HG02970 (cell line): ENCODE results near the gene TRABD2B.

Experiments
- ATAC-seq: cut with Tn5 transposase; IDR thresholded peaks from one replicate; pipeline ENCODE4 v1.9.1; 2021; ENCODE audit warnings: mild to moderate bottlenecking, moderate library complexity, moderate number of reproducible peaks; ENCODE audit not compliant: unreplicated experiment, low FRiP score

TRABD2B gene

DNA sequence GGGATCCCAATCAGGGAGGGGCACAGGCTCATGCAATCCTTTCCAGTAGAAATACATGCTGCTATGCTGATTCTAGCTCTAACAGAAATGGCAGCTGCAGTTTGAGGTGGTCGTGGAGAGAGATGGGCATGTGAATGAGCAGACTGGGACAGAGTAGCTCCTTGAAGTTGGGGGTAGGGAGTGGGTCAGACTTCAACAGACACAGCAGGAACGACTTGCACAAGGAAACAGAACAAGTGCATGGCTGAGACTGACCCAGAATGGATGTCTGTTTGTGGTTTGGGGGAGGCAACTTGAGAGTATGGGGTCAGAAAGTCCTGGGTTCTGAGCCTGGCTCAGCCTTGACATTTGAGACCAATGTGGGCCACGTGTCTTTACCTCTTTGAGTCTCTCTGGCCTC, 25.1 kb upstream of the TRABD2B start:
- no peak for ATAC-seq

DNA sequence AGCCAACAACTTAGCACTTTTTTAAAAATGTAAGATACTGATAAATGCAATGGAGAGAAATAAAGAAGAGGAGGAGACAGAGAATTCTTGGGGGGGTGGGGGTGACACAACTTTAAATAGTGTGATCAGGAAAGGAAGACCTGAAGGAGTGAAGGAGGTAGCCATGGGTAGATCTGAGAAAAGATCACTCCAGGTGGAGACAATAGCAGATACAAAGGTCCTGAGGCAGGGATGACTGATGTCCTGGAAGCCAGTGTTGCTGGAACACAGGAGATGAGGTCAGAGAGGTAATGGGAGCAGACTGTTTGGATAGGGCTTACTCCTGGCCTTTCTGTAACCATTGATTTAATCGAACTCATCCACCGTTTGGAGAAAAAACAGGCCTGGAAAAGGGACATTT, 24.6 kb upstream of the TRABD2B start:
- ATAC-seq = no peak

DNA sequence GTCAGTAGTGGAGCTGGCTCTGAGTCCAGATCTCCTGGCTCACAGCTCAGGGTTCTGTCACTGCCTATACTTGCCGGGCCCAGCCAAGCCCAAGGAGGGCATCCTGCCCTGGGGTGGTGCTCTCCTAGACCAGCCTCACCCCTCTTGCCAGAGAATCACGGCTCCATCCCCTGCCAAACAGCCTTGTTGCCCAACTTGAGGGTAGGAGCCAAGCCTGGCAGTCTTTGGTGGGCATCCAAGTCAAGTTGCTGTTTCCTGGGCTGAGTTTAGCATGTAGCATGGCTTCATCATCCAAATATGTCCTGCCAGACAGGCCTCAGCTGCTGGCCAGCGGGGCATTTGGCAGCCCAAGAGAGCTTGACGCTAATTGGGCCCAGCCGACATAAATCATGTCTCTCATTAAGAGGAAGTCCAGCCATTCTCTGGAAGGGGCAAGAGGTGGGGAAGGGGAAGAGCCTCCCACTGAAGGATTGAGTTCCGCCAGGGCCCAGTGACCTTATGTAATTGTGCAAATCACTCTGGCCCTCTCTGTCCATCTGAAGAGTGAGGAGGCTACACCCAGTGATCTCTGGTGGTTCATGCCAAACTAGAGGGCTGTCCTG, 22.6 kb upstream of the TRABD2B start:
- no peak for ATAC-seq

DNA sequence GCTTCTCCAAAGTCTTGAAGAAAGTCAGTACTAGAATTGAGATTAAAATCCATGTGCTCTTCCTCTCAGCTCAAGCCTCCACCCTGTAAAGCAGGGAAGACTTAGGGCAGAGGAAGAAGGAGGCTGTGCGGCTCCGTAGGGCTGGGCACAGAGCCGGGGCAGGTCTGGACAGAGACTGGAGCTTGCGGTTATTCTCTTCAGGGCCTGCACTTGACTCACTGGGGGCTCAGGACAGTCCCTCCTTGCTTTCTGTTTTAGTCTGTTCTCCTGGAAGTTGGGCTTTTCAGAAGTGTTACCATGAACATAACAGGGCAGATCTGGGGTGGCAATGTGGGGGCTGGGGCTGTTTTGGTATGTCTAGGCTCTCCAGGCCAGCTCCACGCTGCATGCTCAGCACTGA, 21.6 kb upstream of the TRABD2B start:
- no peak for ATAC-seq

DNA sequence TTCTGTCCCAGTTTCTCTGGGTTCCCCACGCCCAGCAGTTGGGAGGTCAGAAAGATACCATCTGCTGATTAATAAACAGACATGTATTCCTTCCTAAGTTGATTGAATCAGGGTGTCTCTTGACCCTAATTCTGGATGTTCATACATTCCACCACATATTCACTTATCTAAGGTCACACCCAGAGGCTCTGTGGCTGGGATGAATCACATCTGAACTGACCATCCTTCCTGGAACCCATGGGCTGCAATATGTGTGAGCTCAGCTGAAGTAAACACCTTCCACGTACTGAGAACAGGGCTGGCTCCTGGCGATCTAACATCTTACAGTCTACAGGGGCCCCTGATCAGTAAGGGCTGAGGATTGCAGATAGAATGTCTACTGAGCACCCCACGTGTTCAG, 20.5 kb upstream of the TRABD2B start:
- ATAC-seq = no peak

DNA sequence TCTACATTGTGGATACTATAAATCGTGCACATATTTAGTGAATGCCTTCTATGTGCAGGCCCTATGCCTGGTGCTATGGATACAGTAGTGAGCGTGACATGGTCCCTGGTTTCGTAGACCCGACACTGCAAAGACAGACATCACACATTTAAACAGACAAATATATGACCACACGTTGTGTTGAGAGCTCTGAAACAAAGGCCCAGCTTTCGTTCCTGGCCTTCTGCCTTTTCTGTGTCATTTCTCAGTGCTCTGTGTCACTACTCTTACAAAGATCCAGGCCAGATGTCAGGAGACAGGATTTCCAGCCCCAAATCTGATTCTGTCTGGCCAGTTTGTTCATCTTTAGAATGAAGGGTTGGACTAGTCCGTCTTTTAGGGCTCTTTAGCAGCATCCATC, 19.3 kb upstream of the TRABD2B start:
- no peak for ATAC-seq

DNA sequence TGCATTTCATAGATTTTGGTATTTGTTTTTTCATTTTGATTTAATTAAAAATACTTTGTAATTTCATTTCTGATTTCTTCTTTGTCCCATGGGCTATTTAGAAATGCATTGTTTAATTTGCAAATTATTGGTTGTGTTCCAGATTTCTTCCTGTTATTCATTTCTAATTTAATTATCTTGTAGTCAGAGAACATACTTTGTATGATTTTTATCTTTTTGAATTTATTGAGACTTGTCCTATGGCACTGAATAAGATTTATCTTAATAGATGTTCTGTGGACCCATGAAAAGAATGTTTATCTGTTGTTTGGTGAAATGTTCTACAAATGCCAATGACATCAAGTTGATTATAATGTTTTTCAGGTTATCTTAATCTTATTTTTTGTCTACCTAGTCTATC, 16.1 kb upstream of the TRABD2B start:
- ATAC-seq = no peak

DNA sequence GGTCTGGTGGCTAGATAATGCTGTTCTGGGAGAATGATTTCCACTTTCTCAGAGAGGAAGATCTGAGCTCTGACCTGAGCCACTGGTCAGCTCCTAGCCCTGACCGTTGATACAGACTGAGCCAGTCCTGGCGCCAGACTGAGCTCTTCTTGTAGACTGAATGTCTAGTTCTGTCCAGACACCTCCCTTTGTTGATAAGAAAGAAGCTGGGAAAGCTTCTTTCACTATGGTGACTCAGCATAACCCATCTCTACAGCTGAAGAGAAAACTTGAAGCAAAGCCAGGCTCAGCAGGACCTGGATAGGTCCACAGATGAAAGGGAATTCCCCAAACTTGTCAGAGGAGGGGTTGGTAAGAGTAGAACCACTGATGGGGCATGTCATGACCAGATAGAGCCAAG, 9.9 kb upstream of the TRABD2B start:
- ATAC-seq = no peak

DNA sequence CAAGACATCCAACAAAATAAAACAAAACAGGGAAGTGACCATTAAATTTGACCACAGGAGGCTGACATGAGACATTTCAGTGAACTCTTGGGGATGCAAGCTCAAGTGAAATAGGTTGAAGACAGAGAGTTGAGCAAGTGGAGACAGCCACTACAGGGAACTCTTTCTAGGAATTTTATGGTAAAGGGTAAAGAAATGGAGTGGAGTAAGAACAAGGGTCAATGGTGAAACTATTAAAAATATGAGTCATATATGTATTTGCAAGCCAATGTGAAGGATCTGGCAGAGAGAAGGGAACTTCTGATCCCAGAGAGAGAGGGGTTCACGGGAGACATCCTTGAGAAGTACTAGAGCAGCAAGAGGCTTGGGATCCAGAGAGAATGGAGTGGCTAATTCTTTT, 9.1 kb upstream of the TRABD2B start:
- ATAC-seq = no peak

DNA sequence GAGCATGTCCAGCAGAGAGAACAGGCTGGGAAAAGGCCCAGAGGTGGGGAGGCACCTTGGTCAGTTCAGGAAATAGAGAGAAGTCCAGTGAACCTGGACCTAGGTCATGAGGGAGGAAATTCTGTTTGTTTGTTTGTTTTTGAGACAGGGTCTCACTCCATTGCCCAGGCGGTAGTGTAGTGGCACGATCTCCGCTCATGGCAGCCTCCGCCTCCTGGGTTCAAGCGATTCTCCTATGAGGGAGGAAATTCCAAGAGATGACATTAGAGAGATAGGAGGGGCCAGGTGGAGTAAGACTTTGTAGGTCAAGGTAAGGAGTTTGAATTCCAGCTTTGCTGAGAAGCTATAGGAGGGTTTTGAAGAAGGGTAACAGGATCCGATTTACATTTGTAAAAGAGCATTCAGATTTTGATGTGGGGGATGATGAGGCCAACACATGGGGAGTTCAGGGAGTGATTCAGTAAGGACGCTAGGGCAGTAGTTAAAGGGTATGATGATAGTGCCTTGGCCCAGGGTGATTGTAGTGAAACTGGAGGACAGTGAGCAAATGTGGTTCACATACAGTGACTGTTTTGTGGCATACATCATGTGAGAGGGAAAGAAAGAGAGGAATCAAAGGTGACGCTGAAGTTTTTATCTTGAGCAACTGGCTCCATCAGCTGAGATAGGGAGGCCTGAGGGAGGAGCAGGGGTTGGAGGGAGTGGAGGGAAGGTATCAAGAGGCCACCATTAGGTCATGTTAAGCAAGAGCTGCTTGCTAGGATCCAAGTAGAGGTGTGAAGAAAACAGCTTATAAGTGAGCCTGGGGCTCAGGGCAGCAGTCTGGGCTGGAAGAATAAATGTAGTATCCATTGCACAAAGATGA, 8.3 kb upstream of the TRABD2B start:
- ATAC-seq = no peak

DNA sequence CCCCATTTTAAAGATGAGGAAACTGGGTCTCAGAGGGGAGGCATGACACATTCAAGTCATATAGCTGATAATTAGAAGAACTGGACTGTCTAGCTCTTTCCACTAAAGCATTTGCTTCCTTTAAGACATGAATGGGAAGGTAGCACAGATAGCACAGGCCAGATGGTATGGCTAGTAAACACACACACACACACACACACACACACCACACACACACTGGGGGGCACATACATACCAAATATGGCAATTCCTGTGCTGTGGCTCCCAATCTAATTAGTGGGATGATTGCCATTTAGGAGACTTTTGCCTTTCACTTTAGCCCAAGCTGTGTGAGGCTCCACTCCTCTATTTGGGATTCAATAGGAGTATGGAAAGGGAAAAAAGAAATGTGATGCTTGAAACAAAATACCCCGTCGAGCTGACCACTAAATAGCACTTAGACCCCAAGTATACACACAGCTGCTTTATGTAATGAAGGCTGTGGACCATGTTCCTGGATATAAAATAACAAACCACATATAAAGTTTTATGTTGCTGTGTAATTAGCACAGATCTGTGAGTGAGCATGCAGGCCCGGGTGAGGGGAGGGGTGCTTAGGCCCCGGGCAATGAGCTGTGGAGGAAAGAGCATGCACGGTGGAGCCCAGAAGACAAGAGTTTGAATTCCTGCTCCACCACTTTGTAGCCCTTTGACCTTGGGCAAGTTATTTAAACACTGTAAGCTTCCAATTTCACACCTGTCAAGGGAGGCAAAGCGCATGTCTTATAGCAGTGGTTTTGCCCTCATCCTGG, 6.8 kb upstream of the TRABD2B start:
- no peak for ATAC-seq

DNA sequence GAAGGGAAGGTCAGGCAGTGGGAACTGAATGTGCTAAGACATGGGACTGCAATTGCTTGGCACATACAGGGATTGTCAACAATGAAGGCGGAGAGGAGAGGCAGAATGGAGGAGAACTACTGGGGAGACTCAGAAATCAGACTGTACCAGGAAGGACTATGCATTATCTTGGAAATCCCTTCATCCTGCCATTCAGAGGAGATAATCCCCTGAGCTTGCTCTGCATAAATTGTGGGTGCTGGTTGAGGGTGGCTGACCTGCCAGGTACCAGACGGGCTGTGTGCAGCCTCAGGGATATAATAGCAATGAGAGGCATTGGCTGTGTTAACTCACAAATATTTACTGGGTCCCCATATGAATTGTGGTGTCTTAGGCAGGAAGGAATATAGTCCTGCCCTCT, 5.0 kb upstream of the TRABD2B start:
- no peak for ATAC-seq

DNA sequence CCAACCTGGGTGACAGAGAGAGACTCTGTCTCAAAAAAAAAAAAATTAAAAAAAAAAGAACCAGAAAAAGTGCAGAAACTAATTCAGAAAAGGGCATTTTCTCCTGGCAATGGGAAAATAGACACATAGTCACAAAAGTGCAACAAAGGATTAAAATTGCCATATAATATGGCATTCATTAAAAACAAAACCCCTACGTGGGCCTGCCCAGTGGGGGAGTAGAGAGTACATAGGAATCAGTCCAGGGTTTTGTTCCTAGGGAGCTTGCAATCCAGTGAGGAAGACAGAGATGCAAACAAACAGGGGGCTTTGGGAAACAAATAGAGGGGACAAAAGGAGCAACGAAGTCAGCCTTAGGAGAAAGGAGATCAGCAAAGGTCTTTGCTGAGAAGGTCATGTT, 4.5 kb upstream of the TRABD2B start:
- ATAC-seq = no peak

DNA sequence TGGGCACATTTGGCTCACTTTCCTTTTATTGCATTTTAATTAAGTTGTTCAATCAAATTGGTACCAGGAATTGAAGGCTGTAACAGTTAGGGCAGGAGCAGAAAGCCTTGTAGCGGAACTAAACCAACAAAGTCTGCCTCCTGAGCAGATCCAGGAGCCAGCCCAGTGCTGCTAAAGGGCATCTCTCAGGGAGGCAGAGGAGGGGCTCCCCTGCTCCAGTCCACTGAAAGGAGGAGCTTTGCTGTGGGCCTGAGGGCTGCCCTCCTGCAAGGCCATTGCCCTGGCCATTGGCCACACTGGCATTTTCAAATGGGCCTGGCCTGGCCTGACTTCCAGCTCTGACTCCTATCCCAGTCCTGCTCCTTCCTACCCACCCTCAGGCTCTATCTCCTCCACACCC, 3.7 kb upstream of the TRABD2B start:
- ATAC-seq = no peak

DNA sequence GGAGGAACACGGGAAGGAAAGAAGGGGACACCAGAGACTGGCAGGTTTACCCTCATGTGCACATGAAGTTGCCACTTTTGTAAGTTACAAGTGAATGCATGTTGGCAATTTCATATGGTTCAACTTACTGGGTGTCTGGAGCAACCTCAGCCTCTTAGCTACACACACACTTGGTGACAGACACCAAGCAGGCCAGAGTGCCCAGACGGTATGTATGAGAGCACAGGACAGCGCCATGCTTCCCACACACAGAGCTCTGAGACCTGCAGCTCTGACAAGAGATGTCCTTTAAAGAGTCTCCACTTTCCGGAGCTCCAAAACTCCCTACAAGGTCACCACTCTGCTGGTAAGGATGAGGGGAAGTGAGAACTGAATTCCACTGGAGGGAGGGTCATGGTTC, 1.9 kb upstream of the TRABD2B start:
- no peak for ATAC-seq

DNA sequence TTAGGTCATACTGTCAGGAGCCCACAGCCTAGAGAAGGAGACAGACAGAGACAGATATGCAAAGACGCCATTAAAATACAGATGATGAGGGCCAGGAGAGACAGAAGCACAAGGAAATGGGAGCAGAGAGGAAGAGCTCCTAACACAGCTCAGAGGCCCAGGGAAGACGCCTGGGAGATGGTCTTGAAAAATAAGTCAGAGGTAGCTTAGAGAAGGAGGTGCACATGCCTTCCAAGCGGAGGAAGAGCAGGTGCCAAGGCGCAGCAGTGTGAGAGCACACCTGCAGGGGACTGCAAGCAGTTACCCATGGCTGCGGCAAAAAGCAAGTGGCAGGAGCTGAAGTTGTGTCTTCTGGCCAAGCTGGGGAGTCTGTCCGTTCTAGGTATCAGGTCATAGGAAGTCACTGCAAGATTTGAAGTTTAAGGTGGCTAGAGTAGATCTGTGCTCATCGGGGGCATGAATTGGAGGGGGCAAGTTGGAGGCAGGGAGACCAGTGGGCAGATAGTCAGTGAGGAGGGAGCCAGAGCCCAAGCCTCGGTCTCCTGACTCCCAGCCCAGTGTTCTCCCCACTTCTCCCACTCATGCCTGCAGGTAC, 1.3 kb upstream of the TRABD2B start:
- no peak for ATAC-seq

DNA sequence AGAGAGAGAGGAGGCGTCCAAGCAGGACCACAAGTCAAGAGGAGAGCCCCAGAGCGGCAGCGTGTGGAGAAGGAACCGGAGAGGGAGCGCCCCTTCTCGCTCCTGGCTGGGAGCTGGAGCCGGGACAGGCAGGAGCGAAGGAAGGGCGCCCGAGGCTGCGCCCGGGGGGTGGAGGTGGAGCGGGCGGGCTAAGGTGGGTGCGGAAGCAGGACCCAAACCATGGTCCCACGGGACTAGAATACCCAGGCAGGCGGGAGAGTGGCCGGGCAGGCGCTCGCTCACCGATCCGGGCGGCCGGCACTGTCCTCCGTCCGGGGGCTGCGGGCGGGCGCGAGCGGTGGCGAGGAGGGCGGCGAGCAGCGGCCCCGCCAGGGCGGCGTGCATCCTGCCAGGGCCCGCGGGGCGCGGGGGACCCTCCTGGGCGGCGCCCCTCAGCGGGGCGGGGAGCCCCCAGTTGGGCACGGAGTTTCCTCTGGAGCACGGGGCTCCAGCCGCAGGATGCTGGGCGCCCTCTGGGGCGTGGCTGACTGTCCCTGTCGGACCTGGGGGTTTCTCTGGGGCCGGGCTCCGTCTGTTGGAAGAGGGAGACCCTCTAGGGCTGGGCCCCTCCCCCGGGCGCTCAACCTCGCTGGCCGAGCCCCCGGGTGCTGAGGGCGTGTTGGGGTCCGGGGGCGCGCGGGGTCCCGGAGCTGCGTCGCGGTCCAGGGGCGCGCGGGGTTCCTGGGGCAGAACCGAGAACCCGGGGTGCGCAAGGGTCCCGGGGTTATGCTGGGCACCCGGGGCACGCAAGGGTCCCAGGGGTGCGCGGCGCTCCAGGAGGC, 569 bp downstream of the TRABD2B start:
- no peak for ATAC-seq

DNA sequence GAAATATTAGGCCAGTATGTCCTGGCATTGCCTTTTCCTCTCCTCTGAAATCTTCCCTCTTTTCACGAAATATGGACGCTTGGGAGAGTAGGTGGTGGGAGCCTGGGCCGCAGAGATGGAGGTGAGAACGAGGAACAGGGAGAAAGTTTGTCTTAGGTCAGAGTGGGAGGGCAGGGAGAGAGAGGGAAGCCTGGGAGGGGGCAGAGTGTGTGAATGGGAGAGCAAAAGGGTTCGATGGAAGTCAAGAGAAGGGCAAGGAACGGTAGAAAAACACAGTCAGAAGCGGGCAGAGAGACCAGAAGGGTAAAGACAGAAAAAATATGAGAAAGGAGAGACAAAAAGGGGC, 1.2 kb downstream of the TRABD2B start:
- ATAC-seq = no peak

DNA sequence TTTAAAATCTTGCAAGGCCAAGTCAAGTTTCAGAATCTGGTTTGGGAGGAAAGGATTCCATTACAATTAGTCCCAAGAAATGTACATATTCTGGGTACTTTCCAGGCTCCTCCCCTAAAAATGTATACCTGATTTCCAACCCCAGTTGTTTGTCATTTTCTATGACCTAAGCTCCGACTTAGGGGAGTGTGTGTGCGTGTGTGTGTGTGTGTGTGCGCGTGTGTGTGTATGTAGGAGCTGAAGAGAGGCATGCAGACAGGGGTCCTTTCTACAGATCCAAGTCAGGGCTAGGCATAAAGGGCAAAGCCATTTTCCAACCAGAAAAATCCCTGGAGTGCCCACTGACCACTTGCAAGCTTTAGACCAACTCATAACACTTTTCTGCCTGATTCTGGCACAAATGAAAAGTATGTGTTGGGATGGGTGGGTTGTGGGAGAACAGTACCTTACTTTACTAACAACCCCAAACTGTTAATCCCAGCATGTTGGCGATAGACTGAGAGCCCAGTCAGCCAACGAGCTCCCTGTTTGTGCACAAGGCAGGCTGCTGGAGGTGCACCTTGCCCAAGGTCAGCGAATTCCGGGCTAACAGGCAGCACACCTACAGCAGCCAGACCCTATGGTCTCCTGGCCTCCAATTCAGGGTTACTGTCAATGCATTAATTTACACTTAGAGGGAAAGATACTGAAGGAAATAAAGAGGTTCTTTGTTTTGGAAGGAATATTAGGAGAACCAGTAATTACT, 1.7 kb downstream of the TRABD2B start:
- ATAC-seq = no peak
